ENCODE data around the gene USP46. TPM values are rescaled to one million over a fixed set of nuclear protein-coding genes. Genes with fewer than 3 reads are reported as not detected.

USP46 gene
- total RNA-seq, 2 donors from 2014 or later = 9.2 to 26.3 TPM

GRCh38 chr4:52655506-52655905, 3.6 kb downstream of the USP46 start:
- Histone ChIP-seq H3K4me3 (no peak overlapping the region), H3K27me3 (replicated peaks; ENCODE audit: insufficient read depth) (no peaks in the 10 kb centered on the region), H3K4me1 (replicated peaks) (peaks cover 3% of the 10 kb centered on the region), H3K36me3 (no peaks in the 10 kb centered on the region), H3K27ac (no peak overlapping the region), H3K9me3 (no peaks in the 10 kb centered on the region)
- TF ChIP-seq POLR2A (IDR thresholded peaks at IDR 0.05) (no peak), POLR2AphosphoS5 (IDR thresholded peaks at IDR 0.05) (peak; percentile 39)
- TF ChIP-seq, protein P1, sequence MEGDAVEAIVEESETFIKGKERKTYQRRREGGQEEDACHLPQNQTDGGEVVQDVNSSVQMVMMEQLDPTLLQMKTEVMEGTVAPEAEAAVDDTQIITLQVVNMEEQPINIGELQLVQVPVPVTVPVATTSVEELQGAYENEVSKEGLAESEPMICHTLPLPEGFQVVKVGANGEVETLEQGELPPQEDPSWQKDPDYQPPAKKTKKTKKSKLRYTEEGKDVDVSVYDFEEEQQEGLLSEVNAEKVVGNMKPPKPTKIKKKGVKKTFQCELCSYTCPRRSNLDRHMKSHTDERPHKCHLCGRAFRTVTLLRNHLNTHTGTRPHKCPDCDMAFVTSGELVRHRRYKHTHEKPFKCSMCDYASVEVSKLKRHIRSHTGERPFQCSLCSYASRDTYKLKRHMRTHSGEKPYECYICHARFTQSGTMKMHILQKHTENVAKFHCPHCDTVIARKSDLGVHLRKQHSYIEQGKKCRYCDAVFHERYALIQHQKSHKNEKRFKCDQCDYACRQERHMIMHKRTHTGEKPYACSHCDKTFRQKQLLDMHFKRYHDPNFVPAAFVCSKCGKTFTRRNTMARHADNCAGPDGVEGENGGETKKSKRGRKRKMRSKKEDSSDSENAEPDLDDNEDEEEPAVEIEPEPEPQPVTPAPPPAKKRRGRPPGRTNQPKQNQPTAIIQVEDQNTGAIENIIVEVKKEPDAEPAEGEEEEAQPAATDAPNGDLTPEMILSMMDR (IDR thresholded peaks at IDR 0.05) = no peak
- intact Hi-C loops (cut with DNase I) = loop anchor here (5.0 kb wide), 1 partner anchor 57 kb away; no protein-coding TSS in a partner anchor
- DNase-seq (ENCODE audit: low spot score) = peak; percentile 16

GRCh38 chr4:52651996-52652672, 7.0 kb downstream of the USP46 start:
- Histone ChIP-seq H3K27me3 (replicated peaks; ENCODE audit: insufficient read depth) (no peaks in the 10 kb centered on the region), H3K9me3 (no peaks in the 10 kb centered on the region), H3K4me1 (replicated peaks) (peaks cover 3% of the 10 kb centered on the region), H3K27ac (no peak overlapping the region), H3K4me3 (no peak overlapping the region), H3K36me3 (no peaks in the 10 kb centered on the region)
- 57% methylated on average over 2 of the region's 2 CpGs for WGBS
- intact Hi-C loops (cut with DNase I) = no loop called here
- DNase-seq (ENCODE audit: low spot score) = no peak
- no peak for TF ChIP-seq POLR2AphosphoS5 (IDR thresholded peaks at IDR 0.05)
- TF ChIP-seq POLR2A (IDR thresholded peaks at IDR 0.05) = no peak
- TF ChIP-seq, protein P1 (IDR thresholded peaks at IDR 0.05) = no peak

DNA sequence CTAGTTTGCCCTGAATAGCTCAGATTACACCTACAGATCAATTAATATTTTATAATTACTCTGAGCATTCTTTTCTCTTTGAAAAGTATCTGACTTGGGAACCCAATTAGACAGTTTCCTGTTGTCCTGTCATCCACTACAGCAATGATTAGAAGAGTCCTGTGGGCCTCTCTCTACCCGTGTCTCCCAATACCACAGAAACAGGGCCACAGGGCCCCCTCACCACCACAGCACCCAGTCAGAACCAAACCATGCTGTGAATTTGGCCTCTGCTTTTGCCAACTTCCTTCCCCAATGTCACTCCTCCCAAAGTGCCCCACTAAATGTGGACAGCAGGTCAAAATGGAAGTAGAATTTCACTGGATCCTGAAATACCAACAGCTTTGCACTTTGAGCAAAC, 10.3 kb downstream of the USP46 start:
- Histone ChIP-seq H3K27me3 (replicated peaks; ENCODE audit: insufficient read depth) (no peaks in the 10 kb centered on the region), H3K27ac (no peak overlapping the region), H3K4me1 (replicated peaks) (no peaks in the 10 kb centered on the region), H3K9me3 (no peaks in the 10 kb centered on the region), H3K36me3 (no peaks in the 10 kb centered on the region), H3K4me3 (no peak overlapping the region)
- intact Hi-C loops (cut with DNase I) = no loop called here
- 81% methylated on average over 1 of the region's 1 CpG for WGBS
- TF ChIP-seq, protein P1 (IDR thresholded peaks at IDR 0.05) = no peak
- TF ChIP-seq POLR2AphosphoS5 (IDR thresholded peaks at IDR 0.05) (no peak), POLR2A (IDR thresholded peaks at IDR 0.05) (no peak)
- DNase-seq (ENCODE audit: low spot score) = no peak

GRCh38 chr4:52646741-52647140, 12.4 kb downstream of the USP46 start:
- no peak overlapping the region for H3K27ac ChIP-seq
- intact Hi-C loops (cut with DNase I) = no loop called here
- H3K36me3 ChIP-seq = no peaks in the 10 kb centered on the region
- H3K27me3 ChIP-seq (replicated peaks; ENCODE audit: insufficient read depth) = no peaks in the 10 kb centered on the region
- H3K4me3 ChIP-seq = no peak overlapping the region
- no peak for DNase-seq (ENCODE audit: low spot score)
- 95% methylated on average over 2 of the region's 2 CpGs for WGBS
- H3K4me1 ChIP-seq (replicated peaks) = no peaks in the 10 kb centered on the region
- no peaks in the 10 kb centered on the region for H3K9me3 ChIP-seq
- TF ChIP-seq POLR2AphosphoS5 (IDR thresholded peaks at IDR 0.05) (no peak), POLR2A (IDR thresholded peaks at IDR 0.05) (no peak)
- TF ChIP-seq, protein P1 (IDR thresholded peaks at IDR 0.05) = no peak

DNA sequence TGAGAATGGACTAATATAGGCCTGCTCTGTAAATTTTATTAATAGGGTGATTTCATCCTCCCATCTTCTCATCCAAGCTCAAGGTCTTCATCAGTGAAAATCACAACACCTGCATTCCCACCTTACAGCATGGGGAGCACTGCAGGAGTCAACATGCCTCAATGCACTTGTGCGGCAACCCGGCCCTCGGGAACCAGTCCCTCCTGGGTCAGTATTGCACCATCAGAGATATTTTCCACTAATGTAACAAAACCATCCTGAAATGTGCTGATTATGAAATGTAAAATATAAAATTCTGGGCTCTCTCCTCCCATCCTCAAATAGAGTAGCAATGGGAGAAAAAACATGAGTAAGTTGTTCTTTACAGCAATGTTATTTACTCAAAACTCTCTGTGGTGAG, 13.0 kb downstream of the USP46 start:
- intact Hi-C loops (cut with DNase I) = no loop called here
- Histone ChIP-seq H3K4me1 (replicated peaks) (no peaks in the 10 kb centered on the region), H3K4me3 (no peak overlapping the region), H3K36me3 (no peaks in the 10 kb centered on the region), H3K27ac (no peak overlapping the region), H3K27me3 (replicated peaks; ENCODE audit: insufficient read depth) (no peaks in the 10 kb centered on the region), H3K9me3 (no peaks in the 10 kb centered on the region)
- DNase-seq (ENCODE audit: low spot score) = no peak
- TF ChIP-seq, protein P1 (IDR thresholded peaks at IDR 0.05) = no peak
- TF ChIP-seq POLR2A (IDR thresholded peaks at IDR 0.05) (no peak), POLR2AphosphoS5 (IDR thresholded peaks at IDR 0.05) (no peak)
- WGBS = 99% methylated on average over 3 of the region's 3 CpGs
